ENCODE measurements around the gene NUDT5. TPM values are rescaled to one million over a fixed set of nuclear protein-coding genes. Genes with fewer than 3 reads are reported as not detected.
"Not testable (repeated sequence)": the region's sequence is repeated elsewhere in the genome, so short reads cannot be mapped to it uniquely, and the experiment has no call there.

Gene NUDT5
- total and polyA plus RNA-seq, 2 donors (not counting 1 experiment from before 2014, with no cell fraction given), result 25.9 to 39.9 TPM

GRCh38 chr10:12179606-12180170 is 16.0 kb downstream of the NUDT5 start:
- no peaks in the 10 kb centered on the region for H3K9me3 ChIP-seq (ENCODE audit: control extremely low read depth in 1 of 3, control insufficient read depth in 2 of 3, insufficient read depth in 1 of 3, low read length in 2 of 3)
- Mint-ChIP-seq H3K4me1 (peaks cover 5% of the 10 kb centered on the region), H3K4me3 (no peak overlapping the region), H3K27me3 (no peaks in the 10 kb centered on the region), H3K27ac (no peak overlapping the region), H3K9me3 (ENCODE audit: insufficient read depth) (no peaks in the 10 kb centered on the region)
- WGBS (ENCODE audit: insufficient coverage), result no CpG with 5 or more reads among the region's 4 CpGs
- no peaks in the 10 kb centered on the region for H3K4me1 ChIP-seq (ENCODE audit: control insufficient read depth in 2 of 2, insufficient read depth in 2 of 2, low read length in 2 of 2)
- no peaks in the 10 kb centered on the region for H3K27me3 ChIP-seq (replicated peaks in 1 of 4; ENCODE audit: control extremely low read depth in 1 of 4, control insufficient read depth in 3 of 4, insufficient read depth in 4 of 4, low read length in 3 of 4)
- no peaks in the 10 kb centered on the region for H4K20me1 ChIP-seq (ENCODE audit: control insufficient read depth, insufficient read depth, low read length, poor library complexity, severe bottlenecking)
- H3K27ac ChIP-seq (ENCODE audit: low read length in 2 of 2), result no peak overlapping the region
- H3K4me2 ChIP-seq (replicated peaks; ENCODE audit: low read depth, low read length, poor library complexity, severe bottlenecking), result no peak overlapping the region
- ChIA-PET POLR2A (no interaction called here), CTCF (interaction anchor here (1.1 to 1.3 kb wide), 2 partner anchors 10 to 35 kb away, joined by 3 to 6 read pairs; no protein-coding TSS in a partner anchor)
- peaks cover 2 to 37% of the 10 kb centered on the region in 2 experiments for H3K36me3 ChIP-seq (replicated peaks in 1 of 2; ENCODE audit: control extremely low read depth in 1 of 2, control insufficient read depth in 1 of 2, extremely low read depth in 1 of 2, insufficient read depth in 2 of 2, low read length in 1 of 2)
- H3K4me3 ChIP-seq (ENCODE audit: control extremely low read depth in 1 of 5, extremely low read depth in 1 of 5, insufficient read depth in 1 of 5, low read depth in 2 of 5, low read length in 4 of 5), result no peak overlapping the region
- TF ChIP-seq, protein P1, sequence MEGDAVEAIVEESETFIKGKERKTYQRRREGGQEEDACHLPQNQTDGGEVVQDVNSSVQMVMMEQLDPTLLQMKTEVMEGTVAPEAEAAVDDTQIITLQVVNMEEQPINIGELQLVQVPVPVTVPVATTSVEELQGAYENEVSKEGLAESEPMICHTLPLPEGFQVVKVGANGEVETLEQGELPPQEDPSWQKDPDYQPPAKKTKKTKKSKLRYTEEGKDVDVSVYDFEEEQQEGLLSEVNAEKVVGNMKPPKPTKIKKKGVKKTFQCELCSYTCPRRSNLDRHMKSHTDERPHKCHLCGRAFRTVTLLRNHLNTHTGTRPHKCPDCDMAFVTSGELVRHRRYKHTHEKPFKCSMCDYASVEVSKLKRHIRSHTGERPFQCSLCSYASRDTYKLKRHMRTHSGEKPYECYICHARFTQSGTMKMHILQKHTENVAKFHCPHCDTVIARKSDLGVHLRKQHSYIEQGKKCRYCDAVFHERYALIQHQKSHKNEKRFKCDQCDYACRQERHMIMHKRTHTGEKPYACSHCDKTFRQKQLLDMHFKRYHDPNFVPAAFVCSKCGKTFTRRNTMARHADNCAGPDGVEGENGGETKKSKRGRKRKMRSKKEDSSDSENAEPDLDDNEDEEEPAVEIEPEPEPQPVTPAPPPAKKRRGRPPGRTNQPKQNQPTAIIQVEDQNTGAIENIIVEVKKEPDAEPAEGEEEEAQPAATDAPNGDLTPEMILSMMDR (IDR thresholded peaks at IDR 0.05), result no peak
- no peak for TF ChIP-seq EZH2 (IDR thresholded peaks at IDR 0.05; ENCODE audit: borderline replicate concordance, insufficient read depth, low read depth, low read length, poor library complexity, severe bottlenecking)
- no peak overlapping the region for H2AFZ ChIP-seq (ENCODE audit: insufficient read depth, low read depth, low read length, poor library complexity, severe bottlenecking)
- H3K79me2 ChIP-seq (ENCODE audit: control insufficient read depth, insufficient read depth, low read length), result no peaks in the 10 kb centered on the region
- H3K9ac ChIP-seq (ENCODE audit: low read length), result no peak overlapping the region
- intact Hi-C loops (cut with micrococcal nuclease), result no loop called here
- ATAC-seq (ENCODE audit: low read depth) (no peak), DNase-seq (no peak)

- H3K9ac ChIP-seq (ENCODE audit: low read length), result no peak overlapping the region
- Mint-ChIP-seq H3K27me3 (no peaks in the 10 kb centered on the region), H3K4me1 (peaks cover 5% of the 10 kb centered on the region), H3K9me3 (ENCODE audit: insufficient read depth) (no peaks in the 10 kb centered on the region), H3K27ac (no peak overlapping the region), H3K4me3 (no peak overlapping the region)
- H3K27me3 ChIP-seq (replicated peaks in 1 of 4; ENCODE audit: control extremely low read depth in 1 of 4, control insufficient read depth in 3 of 4, insufficient read depth in 4 of 4, low read length in 3 of 4), result no peaks in the 10 kb centered on the region
- ATAC-seq (ENCODE audit: low read depth) (no peak), DNase-seq (no peak)
- no peaks in the 10 kb centered on the region for H3K79me2 ChIP-seq (ENCODE audit: control insufficient read depth, insufficient read depth, low read length)
- no peak overlapping the region for H3K4me2 ChIP-seq (replicated peaks; ENCODE audit: low read depth, low read length, poor library complexity, severe bottlenecking)
- 100% methylated on average over 8 of the region's 9 CpGs for WGBS (ENCODE audit: insufficient coverage)
- TF ChIP-seq, protein P1 (IDR thresholded peaks at IDR 0.05), result no peak
- no peak for TF ChIP-seq EZH2 (IDR thresholded peaks at IDR 0.05; ENCODE audit: borderline replicate concordance, insufficient read depth, low read depth, low read length, poor library complexity, severe bottlenecking)
- intact Hi-C loops (cut with micrococcal nuclease), result no loop called here
- ChIA-PET CTCF (no interaction called here), POLR2A (no interaction called here)
- H3K4me3 ChIP-seq (ENCODE audit: control extremely low read depth in 1 of 5, extremely low read depth in 1 of 5, insufficient read depth in 1 of 5, low read depth in 2 of 5, low read length in 4 of 5), result no peak overlapping the region
- no peaks in the 10 kb centered on the region for H4K20me1 ChIP-seq (ENCODE audit: control insufficient read depth, insufficient read depth, low read length, poor library complexity, severe bottlenecking)
- no peaks in the 10 kb centered on the region for H3K9me3 ChIP-seq (ENCODE audit: control extremely low read depth in 1 of 3, control insufficient read depth in 2 of 3, insufficient read depth in 1 of 3, low read length in 2 of 3)
- peaks cover 2 to 37% of the 10 kb centered on the region in 2 experiments for H3K36me3 ChIP-seq (replicated peaks in 1 of 2; ENCODE audit: control extremely low read depth in 1 of 2, control insufficient read depth in 1 of 2, extremely low read depth in 1 of 2, insufficient read depth in 2 of 2, low read length in 1 of 2)
- no peak overlapping the region for H3K27ac ChIP-seq (ENCODE audit: low read length in 2 of 2)
- no peaks in the 10 kb centered on the region for H3K4me1 ChIP-seq (ENCODE audit: control insufficient read depth in 2 of 2, insufficient read depth in 2 of 2, low read length in 2 of 2)
- H2AFZ ChIP-seq (ENCODE audit: insufficient read depth, low read depth, low read length, poor library complexity, severe bottlenecking), result no peak overlapping the region
Measured at GRCh38 chr10:12177642-12178041, 18.0 kb downstream of the NUDT5 start.

DNA sequence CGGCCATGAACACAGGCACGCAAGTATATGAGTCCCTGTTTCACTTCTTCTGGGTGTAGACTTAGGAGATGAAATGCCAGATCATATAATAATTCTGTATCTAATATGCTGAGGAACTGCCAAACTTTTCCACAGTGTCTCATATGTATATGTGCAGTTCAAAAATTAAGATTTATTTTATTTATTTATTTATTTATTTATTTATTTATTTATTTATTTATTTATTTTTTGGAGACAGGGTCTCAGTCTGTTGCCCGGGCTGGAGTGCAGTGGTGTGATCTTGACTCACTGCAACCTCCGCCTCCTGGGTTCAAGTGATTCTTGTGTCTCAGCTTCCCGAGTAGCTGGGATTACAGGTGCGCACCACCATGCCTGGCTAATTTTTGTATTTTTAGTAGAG is 24.2 kb downstream of the NUDT5 start:
- H3K4me1 Mint-ChIP-seq; intact Hi-C loops (cut with micrococcal nuclease); POLR2A ChIA-PET; ATAC-seq (ENCODE audit: low read depth); H3K4me1 ChIP-seq (ENCODE audit: control insufficient read depth in 2 of 2, insufficient read depth in 2 of 2, low read length in 2 of 2); H3K27ac ChIP-seq (ENCODE audit: low read length in 2 of 2); H3K79me2 ChIP-seq (ENCODE audit: control insufficient read depth, insufficient read depth, low read length); H3K9ac ChIP-seq (ENCODE audit: low read length); H2AFZ ChIP-seq (ENCODE audit: insufficient read depth, low read depth, low read length, poor library complexity, severe bottlenecking); DNase-seq; H3K4me2 ChIP-seq (replicated peaks; ENCODE audit: low read depth, low read length, poor library complexity, severe bottlenecking); H3K4me3 ChIP-seq (ENCODE audit: control extremely low read depth in 1 of 5, extremely low read depth in 1 of 5, insufficient read depth in 1 of 5, low read depth in 2 of 5, low read length in 4 of 5); H4K20me1 ChIP-seq (ENCODE audit: control insufficient read depth, insufficient read depth, low read length, poor library complexity, severe bottlenecking); H3K9me3 Mint-ChIP-seq (ENCODE audit: insufficient read depth); H3K4me3 Mint-ChIP-seq; H3K27me3 ChIP-seq (replicated peaks in 1 of 4; ENCODE audit: control extremely low read depth in 1 of 4, control insufficient read depth in 3 of 4, insufficient read depth in 4 of 4, low read length in 3 of 4); H3K27me3 Mint-ChIP-seq; H3K9me3 ChIP-seq (ENCODE audit: control extremely low read depth in 1 of 3, control insufficient read depth in 2 of 3, insufficient read depth in 1 of 3, low read length in 2 of 3); H3K27ac Mint-ChIP-seq: not testable (repeated sequence)
- CTCF ChIA-PET, result interaction anchor here (0.6 to 1.1 kb wide), 2 partner anchors 20 to 43 kb away, joined by 3 read pairs; no protein-coding TSS in a partner anchor
- WGBS (ENCODE audit: insufficient coverage), result 100% methylated on average over 3 of the region's 6 CpGs
- H3K36me3 ChIP-seq (replicated peaks in 1 of 2; ENCODE audit: control extremely low read depth in 1 of 2, control insufficient read depth in 1 of 2, extremely low read depth in 1 of 2, insufficient read depth in 2 of 2, low read length in 1 of 2), result peaks cover 11 to 61% of the 10 kb centered on the region in 2 experiments
